SJCRH30 (cell line): Measurements from ENCODE around the gene DOCK1. TPM values are rescaled to one million over a fixed set of nuclear protein-coding genes. Genes with fewer than 3 reads are reported as not detected.

Source experiments
- DNase-seq, 2 experiments: peaks; one replicate each; pipeline ENCODE4 v3.0.0-alpha.2; 2015 to 2020
- H3K27ac ChIP-seq: fragments of 250-450 bp; sonication (Bioruptor Pico); 2 replicates; pipeline ENCODE4 v1.5.1; 2020; ENCODE audit warnings: mild to moderate bottlenecking, moderate library complexity
- H3K27me3 ChIP-seq: fragments of 250-450 bp; sonication (Bioruptor Pico); 2 replicates; pipeline ENCODE4 v1.5.1; 2020; ENCODE audit warnings: mild to moderate bottlenecking, moderate library complexity
- H3K36me3 ChIP-seq: fragments of 250-450 bp; sonication (Bioruptor Pico); 2 replicates; pipeline ENCODE4 v1.5.1; 2020; ENCODE audit warnings: mild to moderate bottlenecking, moderate library complexity
- H3K4me1 ChIP-seq: fragments of 250-450 bp; sonication (Bioruptor Pico); 2 replicates; pipeline ENCODE4 v1.5.1; 2020; ENCODE audit warnings: mild to moderate bottlenecking, moderate library complexity
- H3K4me3 ChIP-seq: fragments of 250-450 bp; sonication (Bioruptor Pico); 2 replicates; pipeline ENCODE4 v1.5.1; 2020; ENCODE audit warnings: mild to moderate bottlenecking, moderate library complexity
- H3K9me3 ChIP-seq: fragments of 250-450 bp; sonication (Bioruptor Pico); replicated peaks from 2 replicates; pipeline ENCODE4 v1.5.1; 2020; ENCODE audit warnings: mild to moderate bottlenecking, moderate library complexity
- total RNA-seq: library from RNA; depleted of rRNA; stranded (reverse); fragments of >200 nt; shearing (Covaris generic); gene quantifications from 2 replicates; pipeline ENCODE4 v1.2.3, GENCODE V29; 2014

Gene DOCK1
- total RNA-seq, 1 experiment from 2014 or later = 53.8 TPM

GRCh38 chr10:127162841-127163240 is 257.6 kb downstream of the DOCK1 start:
- Histone ChIP-seq H3K27me3 (no peaks in the 10 kb centered on the region), H3K4me1 (peaks cover 26% of the 10 kb centered on the region), H3K27ac (no peak overlapping the region; the same call in 1 of the 2 replicates), H3K36me3 (peaks cover 3% of the 10 kb centered on the region; the same call in 1 of the 2 replicates), H3K9me3 (no peaks in the 10 kb centered on the region), H3K4me3 (no peak overlapping the region)
- DNase-seq = no peak

GRCh38 chr10:127168261-127168660 is 263.0 kb downstream of the DOCK1 start:
- Histone ChIP-seq H3K36me3 (peaks cover 5% of the 10 kb centered on the region; the same call in 1 of the 2 replicates), H3K9me3 (no peaks in the 10 kb centered on the region)
- DNase-seq = no peak

GRCh38 chr10:127174866-127175265 is 269.6 kb downstream of the DOCK1 start:
- Histone ChIP-seq H3K27ac (no peak overlapping the region), H3K27me3 (no peaks in the 10 kb centered on the region), H3K4me1 (no peaks in the 10 kb centered on the region), H3K36me3 (0 out of 2 replicates have a peak, but pooled peaks cover 2% of the 10 kb centered on the region), H3K9me3 (no peaks in the 10 kb centered on the region), H3K4me3 (no peak overlapping the region)
- no peak for DNase-seq

More at GRCh38 chr10:127168261-127168660, 263.0 kb downstream of the DOCK1 start:
- no peaks in the 10 kb centered on the region for H3K27me3 ChIP-seq
- H3K4me3 ChIP-seq = no peak overlapping the region
- H3K4me1 ChIP-seq = no peaks in the 10 kb centered on the region
- H3K27ac ChIP-seq = no peak overlapping the region

- H3K4me3 ChIP-seq = no peak overlapping the region
- no peaks in the 10 kb centered on the region for H3K4me1 ChIP-seq
- H3K27me3 ChIP-seq = no peaks in the 10 kb centered on the region
- H3K9me3 ChIP-seq = no peaks in the 10 kb centered on the region
- no peak for DNase-seq
- H3K36me3 ChIP-seq = 0 out of 2 replicates have a peak, but pooled peaks cover 2% of the 10 kb centered on the region
- H3K27ac ChIP-seq = no peak overlapping the region
Measured at GRCh38 chr10:127175357-127176110, 270.3 kb downstream of the DOCK1 start.

GRCh38 chr10:127176649-127177048 is 271.4 kb downstream of the DOCK1 start:
- Histone ChIP-seq H3K4me1 (no peaks in the 10 kb centered on the region), H3K9me3 (no peaks in the 10 kb centered on the region), H3K27ac (no peak overlapping the region), H3K4me3 (no peak overlapping the region), H3K36me3 (no peaks in the 10 kb centered on the region), H3K27me3 (no peaks in the 10 kb centered on the region)
- no peak for DNase-seq

GRCh38 chr10:127179612-127180250 is 274.5 kb downstream of the DOCK1 start:
- Histone ChIP-seq H3K4me1 (no peaks in the 10 kb centered on the region), H3K27ac (no peak overlapping the region), H3K9me3 (no peaks in the 10 kb centered on the region), H3K27me3 (no peaks in the 10 kb centered on the region), H3K36me3 (no peaks in the 10 kb centered on the region), H3K4me3 (no peak overlapping the region)
- DNase-seq = no peak

- Histone ChIP-seq H3K4me1 (no peaks in the 10 kb centered on the region), H3K4me3 (no peak overlapping the region), H3K27ac (no peak overlapping the region), H3K9me3 (no peaks in the 10 kb centered on the region), H3K27me3 (no peaks in the 10 kb centered on the region), H3K36me3 (no peaks in the 10 kb centered on the region)
- DNase-seq = no peak
Measured at GRCh38 chr10:127182161-127182560, 276.9 kb downstream of the DOCK1 start.

- H3K36me3 ChIP-seq = no peaks in the 10 kb centered on the region
- no peak overlapping the region for H3K27ac ChIP-seq
- H3K27me3 ChIP-seq = no peaks in the 10 kb centered on the region
- H3K9me3 ChIP-seq = no peaks in the 10 kb centered on the region
- peaks cover 10% of the 10 kb centered on the region for H3K4me1 ChIP-seq
- DNase-seq = no peak
- no peak overlapping the region for H3K4me3 ChIP-seq
Measured at GRCh38 chr10:127184582-127184981, 279.4 kb downstream of the DOCK1 start.

GRCh38 chr10:127186813-127187212 is 281.6 kb downstream of the DOCK1 start:
- DNase-seq = no peak
- no peak overlapping the region for H3K4me3 ChIP-seq

GRCh38 chr10:127189226-127189625 is 284.0 kb downstream of the DOCK1 start:
- Histone ChIP-seq H3K4me3 (no peak overlapping the region), H3K4me1 (peaks cover 26% of the 10 kb centered on the region), H3K27ac (peak overlapping the region; percentile 51), H3K36me3 (no peaks in the 10 kb centered on the region), H3K9me3 (no peaks in the 10 kb centered on the region), H3K27me3 (no peaks in the 10 kb centered on the region)
- DNase-seq = peak in 1 of 2 experiments; percentile 39

More at GRCh38 chr10:127186813-127187212, 281.6 kb downstream of the DOCK1 start:
- H3K4me1 ChIP-seq = peaks cover 22% of the 10 kb centered on the region
- no peaks in the 10 kb centered on the region for H3K27me3 ChIP-seq
- no peaks in the 10 kb centered on the region for H3K36me3 ChIP-seq
- H3K9me3 ChIP-seq = no peaks in the 10 kb centered on the region
- no peak overlapping the region for H3K27ac ChIP-seq

- DNase-seq = peak in 1 of 2 experiments; percentile 59
- no peak overlapping the region for H3K4me3 ChIP-seq
- no peaks in the 10 kb centered on the region for H3K36me3 ChIP-seq
- peaks cover 26% of the 10 kb centered on the region for H3K4me1 ChIP-seq
- peak overlapping the region; percentile 51 for H3K27ac ChIP-seq
- no peaks in the 10 kb centered on the region for H3K27me3 ChIP-seq
- H3K9me3 ChIP-seq = no peaks in the 10 kb centered on the region
Measured at GRCh38 chr10:127190427-127190826, 285.2 kb downstream of the DOCK1 start.

- Histone ChIP-seq H3K9me3 (no peaks in the 10 kb centered on the region), H3K36me3 (no peaks in the 10 kb centered on the region), H3K27me3 (no peaks in the 10 kb centered on the region), H3K4me3 (no peak overlapping the region), H3K27ac (0 out of 2 replicates have a peak overlapping the region, but pooled peaks have one; percentile 11), H3K4me1 (peaks cover 26% of the 10 kb centered on the region)
- DNase-seq = peak; percentile 30 to 48
Measured at GRCh38 chr10:127193125-127193524, 287.9 kb downstream of the DOCK1 start.

- H3K4me1 ChIP-seq = peaks cover 20% of the 10 kb centered on the region
- no peak overlapping the region for H3K27ac ChIP-seq
- H3K27me3 ChIP-seq = no peaks in the 10 kb centered on the region
- no peaks in the 10 kb centered on the region for H3K36me3 ChIP-seq
- no peaks in the 10 kb centered on the region for H3K9me3 ChIP-seq
- H3K4me3 ChIP-seq = no peak overlapping the region
- DNase-seq = no peak
Measured at GRCh38 chr10:127194111-127194510, 288.9 kb downstream of the DOCK1 start.

- H3K36me3 ChIP-seq = no peaks in the 10 kb centered on the region
- H3K27ac ChIP-seq = no peak overlapping the region
- H3K27me3 ChIP-seq = no peaks in the 10 kb centered on the region
- no peak overlapping the region for H3K4me3 ChIP-seq
- peaks cover 16% of the 10 kb centered on the region for H3K4me1 ChIP-seq
- DNase-seq = no peak
- H3K9me3 ChIP-seq = no peaks in the 10 kb centered on the region
Measured at GRCh38 chr10:127194599-127194998, 289.4 kb downstream of the DOCK1 start.

GRCh38 chr10:127195041-127195506 is 289.8 kb downstream of the DOCK1 start:
- Histone ChIP-seq H3K27me3 (no peaks in the 10 kb centered on the region), H3K36me3 (no peaks in the 10 kb centered on the region), H3K4me1 (peaks cover 11% of the 10 kb centered on the region), H3K9me3 (no peaks in the 10 kb centered on the region), H3K4me3 (no peak overlapping the region), H3K27ac (no peak overlapping the region)
- no peak for DNase-seq
